ENCODE data around the gene ZNF385D. TPM values are rescaled to one million over a fixed set of nuclear protein-coding genes. Genes with fewer than 3 reads are reported as not detected.

ZNF385D gene
- polyA plus RNA-seq, 1 donor, result 2.2 TPM

DNA sequence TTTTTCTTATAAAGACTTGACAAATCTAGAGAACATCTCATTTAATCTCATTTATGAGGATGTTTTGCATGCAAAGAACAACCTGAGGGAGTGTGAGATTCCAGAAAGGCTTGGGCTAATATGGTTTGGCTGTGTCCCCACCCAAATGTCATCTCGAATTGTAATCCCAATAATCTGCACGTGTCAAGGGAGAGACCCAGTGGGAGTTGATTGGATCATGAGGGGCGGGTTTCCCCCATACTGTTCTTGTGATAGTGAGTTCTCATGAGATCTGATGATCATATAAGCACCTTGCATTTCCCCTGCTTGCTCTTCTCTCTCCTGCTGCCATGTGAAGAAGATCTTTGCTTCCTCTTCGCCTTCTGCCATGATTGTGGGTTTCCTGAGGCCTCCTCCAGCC is 103.0 kb downstream of the ZNF385D start:
- Histone ChIP-seq H3K4me3 (ENCODE audit: low read length) (no peak overlapping the region), H3K4me1 (ENCODE audit: control insufficient read depth, insufficient read depth, low read length) (no peaks in the 10 kb centered on the region), H3K27ac (ENCODE audit: low read length) (no peak overlapping the region), H3K27me3 (ENCODE audit: control insufficient read depth, insufficient read depth, low read length) (no peaks in the 10 kb centered on the region), H3K9me3 (ENCODE audit: control insufficient read depth, low read depth, low read length) (no peaks in the 10 kb centered on the region), H3K36me3 (ENCODE audit: control insufficient read depth, insufficient read depth, low read length) (no peaks in the 10 kb centered on the region)
- no CpG with 5 or more reads among the region's 4 CpGs for whole genome bisulfite sequencing (ENCODE audit: insufficient coverage, low lambda C conversion rate)
- no peak for DNase-seq

DNA sequence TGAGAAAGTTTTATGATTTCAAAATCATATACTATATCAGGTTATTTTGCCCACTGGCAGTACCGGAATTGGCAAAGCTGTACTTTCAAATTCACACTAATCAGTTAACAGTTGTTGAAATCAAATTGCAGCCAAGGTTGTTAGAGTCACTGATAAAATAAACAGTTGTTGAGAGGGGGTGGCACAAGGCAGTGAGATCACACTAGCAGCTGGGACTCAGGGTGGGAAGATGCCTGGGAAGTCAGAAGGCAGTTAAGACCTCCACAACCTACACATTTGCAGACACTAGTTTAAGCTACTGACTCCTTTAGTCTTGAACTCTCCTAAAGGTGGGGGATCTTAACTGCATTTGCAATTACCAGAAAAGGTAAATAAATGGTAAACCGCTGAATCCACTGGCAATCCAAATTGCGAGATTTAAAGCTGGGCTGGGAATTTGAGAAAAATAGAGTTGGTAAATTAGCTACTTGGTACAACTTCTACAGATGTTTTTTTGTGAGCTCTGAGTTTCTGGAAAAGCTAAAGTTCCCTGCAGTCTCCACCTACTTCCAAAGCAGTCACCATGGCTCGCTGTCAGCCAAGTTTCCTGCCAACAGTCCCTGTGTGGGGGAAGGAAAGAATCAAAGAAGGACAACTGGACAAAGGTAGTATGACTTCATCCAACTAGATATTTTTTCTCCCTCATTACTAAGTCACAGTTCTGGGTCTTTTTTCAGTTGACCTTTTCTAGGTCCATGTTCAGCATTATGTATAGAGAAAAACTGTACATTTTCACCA is 105.7 kb downstream of the ZNF385D start:
- no peak overlapping the region for H3K27ac ChIP-seq (ENCODE audit: low read length)

DNA sequence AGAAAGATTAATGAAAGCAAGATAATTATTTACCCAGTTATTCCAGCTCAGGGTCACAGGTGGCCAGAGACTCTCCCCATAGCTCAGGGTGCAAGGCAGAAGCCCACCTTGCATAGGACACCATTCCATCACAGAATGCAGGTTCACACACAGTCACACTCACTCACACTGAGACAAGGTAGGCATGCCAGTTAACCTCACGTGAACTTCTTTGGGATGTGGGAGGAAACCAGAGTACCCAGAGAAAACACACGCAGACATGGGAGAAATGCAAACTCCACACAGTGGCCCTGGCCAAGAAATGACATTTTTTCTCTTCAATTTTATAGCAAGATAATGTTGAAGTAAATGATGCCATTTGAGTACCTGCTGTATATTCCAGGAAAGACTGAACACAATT is 106.7 kb downstream of the ZNF385D start:
- H3K36me3 ChIP-seq (ENCODE audit: control insufficient read depth, insufficient read depth, low read length), result no peaks in the 10 kb centered on the region
- no peak for DNase-seq
- H3K27ac ChIP-seq (ENCODE audit: low read length), result no peak overlapping the region
- H3K9me3 ChIP-seq (ENCODE audit: control insufficient read depth, low read depth, low read length), result no peaks in the 10 kb centered on the region
- no CpG with 5 or more reads among the region's 2 CpGs for WGBS (ENCODE audit: insufficient coverage, low lambda C conversion rate)
- no peak overlapping the region for H3K4me3 ChIP-seq (ENCODE audit: low read length)
- no peaks in the 10 kb centered on the region for H3K27me3 ChIP-seq (ENCODE audit: control insufficient read depth, insufficient read depth, low read length)
- H3K4me1 ChIP-seq (ENCODE audit: control insufficient read depth, insufficient read depth, low read length), result no peaks in the 10 kb centered on the region

More for the DNA sequence above, 105.7 kb downstream of the ZNF385D start:
- Histone ChIP-seq H3K4me1 (ENCODE audit: control insufficient read depth, insufficient read depth, low read length) (no peaks in the 10 kb centered on the region), H3K36me3 (ENCODE audit: control insufficient read depth, insufficient read depth, low read length) (no peaks in the 10 kb centered on the region), H3K4me3 (ENCODE audit: low read length) (no peak overlapping the region), H3K27me3 (ENCODE audit: control insufficient read depth, insufficient read depth, low read length) (no peaks in the 10 kb centered on the region), H3K9me3 (ENCODE audit: control insufficient read depth, low read depth, low read length) (no peaks in the 10 kb centered on the region)
- WGBS (ENCODE audit: insufficient coverage, low lambda C conversion rate), result 65% methylated on average over 2 of the region's 4 CpGs
- DNase-seq, result no peak

DNA sequence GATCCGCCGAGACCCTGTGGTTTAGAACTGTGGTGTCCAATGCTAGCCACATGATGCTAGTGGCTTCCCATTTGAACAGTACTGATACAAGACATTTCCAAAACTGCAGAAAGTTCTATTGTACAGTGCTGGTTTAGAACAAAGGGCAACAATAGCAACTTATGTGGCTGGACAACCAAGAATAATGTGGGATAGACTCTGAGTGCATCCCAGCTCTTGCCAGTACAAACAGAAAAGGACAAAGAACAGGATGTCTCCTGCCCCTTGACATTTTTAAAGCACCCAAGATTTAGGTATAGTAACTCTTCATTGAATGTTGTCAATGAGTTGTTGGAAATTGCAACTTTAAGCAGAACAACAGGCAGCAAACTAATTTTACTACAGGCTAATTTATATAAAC is 107.3 kb downstream of the ZNF385D start:
- H3K27ac ChIP-seq (ENCODE audit: low read length), result no peak overlapping the region
- no CpG with 5 or more reads among the region's 2 CpGs for WGBS (ENCODE audit: insufficient coverage, low lambda C conversion rate)
- H3K4me3 ChIP-seq (ENCODE audit: low read length), result no peak overlapping the region
- no peaks in the 10 kb centered on the region for H3K36me3 ChIP-seq (ENCODE audit: control insufficient read depth, insufficient read depth, low read length)
- no peak for DNase-seq
- H3K9me3 ChIP-seq (ENCODE audit: control insufficient read depth, low read depth, low read length), result no peaks in the 10 kb centered on the region
- H3K27me3 ChIP-seq (ENCODE audit: control insufficient read depth, insufficient read depth, low read length), result no peaks in the 10 kb centered on the region
- H3K4me1 ChIP-seq (ENCODE audit: control insufficient read depth, insufficient read depth, low read length), result no peaks in the 10 kb centered on the region

DNA sequence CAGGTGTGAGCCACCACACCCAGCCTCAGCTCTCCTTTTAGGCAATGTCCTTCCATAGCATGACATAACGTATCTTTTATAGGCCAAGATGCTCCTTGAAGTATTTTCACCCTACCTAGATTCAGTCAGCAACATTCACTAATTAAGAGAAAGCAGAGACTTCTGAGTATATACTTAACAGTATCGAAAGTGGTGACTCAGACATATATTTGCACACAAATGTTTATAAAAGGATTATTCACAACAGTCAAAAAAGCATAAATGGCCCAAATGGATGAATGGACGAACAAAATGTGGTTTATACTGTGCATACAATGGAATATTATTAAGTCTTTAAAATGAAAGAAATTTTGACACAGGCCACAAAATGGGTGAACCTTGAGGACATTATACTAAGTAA is 108.6 kb downstream of the ZNF385D start:
- Histone ChIP-seq H3K36me3 (ENCODE audit: control insufficient read depth, insufficient read depth, low read length) (no peaks in the 10 kb centered on the region), H3K27ac (ENCODE audit: low read length) (no peak overlapping the region), H3K4me1 (ENCODE audit: control insufficient read depth, insufficient read depth, low read length) (no peaks in the 10 kb centered on the region), H3K27me3 (ENCODE audit: control insufficient read depth, insufficient read depth, low read length) (no peaks in the 10 kb centered on the region), H3K4me3 (ENCODE audit: low read length) (no peak overlapping the region), H3K9me3 (ENCODE audit: control insufficient read depth, low read depth, low read length) (no peaks in the 10 kb centered on the region)
- no CpG with 5 or more reads among the region's 3 CpGs for WGBS (ENCODE audit: insufficient coverage, low lambda C conversion rate)
- no peak for DNase-seq

DNA sequence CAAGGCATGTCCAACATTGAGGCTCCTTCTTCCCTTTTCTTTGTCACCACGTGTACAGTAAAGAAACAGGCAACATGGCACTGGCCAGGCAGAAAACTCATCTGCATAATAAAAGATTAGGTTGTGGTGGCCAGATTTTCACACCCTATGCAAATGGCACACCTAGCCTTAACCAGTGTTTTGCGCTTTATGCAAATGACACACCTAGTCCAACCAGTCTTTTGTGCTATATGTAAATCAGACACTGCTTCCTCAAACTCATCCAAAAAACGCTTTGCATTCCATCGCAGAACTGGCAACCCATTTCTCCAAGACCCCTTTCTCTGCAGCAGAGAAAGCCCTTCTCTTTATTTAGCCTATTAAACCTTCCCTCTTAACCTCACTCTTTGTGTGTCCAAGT is 109.1 kb downstream of the ZNF385D start:
- no peak overlapping the region for H3K27ac ChIP-seq (ENCODE audit: low read length)
- no peak for DNase-seq
- H3K9me3 ChIP-seq (ENCODE audit: control insufficient read depth, low read depth, low read length), result no peaks in the 10 kb centered on the region
- H3K4me3 ChIP-seq (ENCODE audit: low read length), result no peak overlapping the region
- H3K4me1 ChIP-seq (ENCODE audit: control insufficient read depth, insufficient read depth, low read length), result no peaks in the 10 kb centered on the region
- 80% methylated on average over 2 of the region's 4 CpGs for WGBS (ENCODE audit: insufficient coverage, low lambda C conversion rate)
- no peaks in the 10 kb centered on the region for H3K27me3 ChIP-seq (ENCODE audit: control insufficient read depth, insufficient read depth, low read length)
- no peaks in the 10 kb centered on the region for H3K36me3 ChIP-seq (ENCODE audit: control insufficient read depth, insufficient read depth, low read length)

DNA sequence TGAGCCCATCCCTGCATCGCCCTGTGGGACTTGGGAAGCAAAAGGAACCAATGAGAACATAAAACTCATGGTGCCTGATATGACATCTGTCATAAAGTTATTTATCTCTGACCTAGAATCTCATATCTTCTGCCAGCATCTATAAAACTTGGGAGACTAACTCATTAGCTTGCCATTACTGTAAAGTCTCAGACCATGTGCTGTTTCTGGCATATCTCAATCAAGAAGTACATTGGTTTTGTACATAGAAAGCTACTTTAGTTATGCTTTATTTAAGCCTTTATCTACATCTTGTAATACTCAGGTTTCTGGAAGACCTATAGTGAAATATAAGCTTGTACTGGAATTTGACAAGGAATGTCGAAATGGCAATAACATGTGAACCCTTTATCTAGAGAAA is 112.5 kb downstream of the ZNF385D start:
- Histone ChIP-seq H3K4me3 (ENCODE audit: low read length) (no peak overlapping the region), H3K9me3 (ENCODE audit: control insufficient read depth, low read depth, low read length) (no peaks in the 10 kb centered on the region), H3K27ac (ENCODE audit: low read length) (no peak overlapping the region), H3K4me1 (ENCODE audit: control insufficient read depth, insufficient read depth, low read length) (no peaks in the 10 kb centered on the region), H3K27me3 (ENCODE audit: control insufficient read depth, insufficient read depth, low read length) (no peaks in the 10 kb centered on the region), H3K36me3 (ENCODE audit: control insufficient read depth, insufficient read depth, low read length) (no peaks in the 10 kb centered on the region)
- 100% methylated on average over 1 of the region's 2 CpGs for WGBS (ENCODE audit: insufficient coverage, low lambda C conversion rate)
- DNase-seq, result no peak

DNA sequence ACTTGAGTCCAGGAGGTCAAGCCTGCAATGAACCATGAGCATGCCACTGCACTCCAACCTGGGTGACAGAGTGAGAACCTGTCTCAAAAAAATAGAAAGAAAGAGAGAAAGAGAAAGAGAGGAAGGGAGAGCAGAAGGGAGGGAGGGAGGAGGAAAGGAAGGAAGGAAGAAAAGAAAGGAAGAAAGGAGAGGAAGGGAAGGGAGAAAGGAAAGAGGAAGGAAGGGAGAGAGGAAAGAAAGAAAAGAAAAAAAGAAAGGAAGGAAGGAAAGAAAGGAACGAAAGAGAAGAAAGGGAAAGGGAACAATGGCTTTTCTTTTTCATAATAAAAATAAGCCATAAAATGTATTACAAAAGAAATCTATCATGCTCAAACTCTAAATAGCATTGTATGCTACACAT is 116.9 kb downstream of the ZNF385D start:
- DNase-seq, result no peak

DNA sequence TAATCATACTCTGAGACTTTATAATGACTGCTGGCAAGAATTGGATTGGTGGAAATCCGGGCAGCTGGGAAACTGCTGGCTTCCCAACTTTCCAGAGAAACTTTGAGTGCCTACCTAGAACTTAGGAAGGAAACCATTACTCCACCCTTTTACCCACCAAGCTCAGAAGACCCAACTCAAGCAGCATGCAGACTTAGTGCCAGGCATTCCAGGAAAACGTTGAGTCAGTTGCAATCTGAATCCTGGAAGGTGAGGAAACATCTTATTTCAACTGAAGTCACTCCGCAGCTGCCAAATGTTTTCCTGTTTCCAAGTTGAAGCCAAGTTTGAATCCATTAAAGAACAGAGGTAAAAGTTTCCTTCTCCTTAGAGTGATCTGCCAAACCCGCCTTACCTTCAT is 126.5 kb downstream of the ZNF385D start:
- Histone ChIP-seq H3K4me1 (ENCODE audit: control insufficient read depth, insufficient read depth, low read length) (peaks cover 2% of the 10 kb centered on the region), H3K36me3 (ENCODE audit: control insufficient read depth, insufficient read depth, low read length) (no peaks in the 10 kb centered on the region), H3K4me3 (ENCODE audit: low read length) (no peak overlapping the region), H3K9me3 (ENCODE audit: control insufficient read depth, low read depth, low read length) (no peaks in the 10 kb centered on the region), H3K27me3 (ENCODE audit: control insufficient read depth, insufficient read depth, low read length) (no peaks in the 10 kb centered on the region), H3K27ac (ENCODE audit: low read length) (no peak overlapping the region)
- WGBS (ENCODE audit: insufficient coverage, low lambda C conversion rate), result no CpG with 5 or more reads among the region's 4 CpGs
- DNase-seq, result no peak

More for the DNA sequence above, 116.9 kb downstream of the ZNF385D start:
- Histone ChIP-seq H3K27me3 (ENCODE audit: control insufficient read depth, insufficient read depth, low read length) (no peaks in the 10 kb centered on the region), H3K36me3 (ENCODE audit: control insufficient read depth, insufficient read depth, low read length) (no peaks in the 10 kb centered on the region), H3K27ac (ENCODE audit: low read length) (no peak overlapping the region), H3K9me3 (ENCODE audit: control insufficient read depth, low read depth, low read length) (no peaks in the 10 kb centered on the region), H3K4me3 (ENCODE audit: low read length) (no peak overlapping the region), H3K4me1 (ENCODE audit: control insufficient read depth, insufficient read depth, low read length) (no peaks in the 10 kb centered on the region)
- 88% methylated on average over 1 of the region's 1 CpG for WGBS (ENCODE audit: insufficient coverage, low lambda C conversion rate)

DNA sequence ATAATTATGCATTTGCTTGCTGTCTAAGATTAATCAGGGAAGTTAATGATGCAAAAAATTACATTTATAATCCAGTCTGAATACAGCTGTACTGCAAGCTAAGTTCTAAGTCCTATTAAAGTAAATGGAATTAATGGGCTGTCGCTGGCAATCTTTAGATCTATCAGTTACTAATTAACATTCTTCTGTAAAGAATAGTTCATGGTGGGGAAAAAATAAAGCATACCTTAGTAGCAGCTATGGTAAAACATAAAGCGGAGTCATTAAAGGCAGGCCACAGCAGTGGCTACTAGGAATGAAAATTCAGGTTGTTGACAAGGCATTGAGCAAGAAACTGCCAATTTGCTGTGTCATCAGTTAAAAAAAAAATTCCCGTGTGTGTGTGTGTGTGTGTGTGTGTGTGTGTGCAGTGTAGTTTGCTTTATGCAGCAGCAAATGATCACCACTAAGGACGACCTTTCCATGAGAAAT is 129.8 kb downstream of the ZNF385D start:
- no peaks in the 10 kb centered on the region for H3K36me3 ChIP-seq (ENCODE audit: control insufficient read depth, insufficient read depth, low read length)
- H3K4me3 ChIP-seq (ENCODE audit: low read length), result no peak overlapping the region
- WGBS (ENCODE audit: insufficient coverage, low lambda C conversion rate), result 45% methylated on average over 2 of the region's 4 CpGs
- H3K27me3 ChIP-seq (ENCODE audit: control insufficient read depth, insufficient read depth, low read length), result no peaks in the 10 kb centered on the region
- H3K27ac ChIP-seq (ENCODE audit: low read length), result no peak overlapping the region
- H3K4me1 ChIP-seq (ENCODE audit: control insufficient read depth, insufficient read depth, low read length), result peaks cover 2% of the 10 kb centered on the region
- peak; percentile 31 to 79 for DNase-seq
- H3K9me3 ChIP-seq (ENCODE audit: control insufficient read depth, low read depth, low read length), result no peaks in the 10 kb centered on the region

All from large intestine (tissue), 3 donors.